Mononuclear cell (primary cell): ENCODE results near the gene CORO2A. TPM values are rescaled to one million over a fixed set of nuclear protein-coding genes. Genes with fewer than 3 reads are reported as not detected.
A peak's percentile ranks its signal among the peaks of the same experiment; 100 is the strongest.
"Not testable (repeated sequence)": the region's sequence is repeated elsewhere in the genome, so short reads cannot be mapped to it uniquely, and the experiment has no call there.

Experiments
- H3K27me3 ChIP-seq: 2 replicates; pipeline ENCODE4 v1.6.0; 2011; ENCODE audit warnings: low read length, control low read depth; ENCODE audit not compliant: insufficient read depth
- H3K4me1 ChIP-seq: 2 replicates; pipeline ENCODE4 v1.5.1; 2011; ENCODE audit warnings: mild to moderate bottlenecking, low read length, control low read depth; ENCODE audit not compliant: insufficient read depth
- H3K4me3 ChIP-seq: 2 replicates; pipeline ENCODE4 v1.5.1; 2011; ENCODE audit warnings: mild to moderate bottlenecking, low read length, moderate library complexity
- H3K9me3 ChIP-seq: 2 replicates; pipeline ENCODE4 v1.5.1; 2011; ENCODE audit warnings: low read depth, mild to moderate bottlenecking, control low read depth, low read length
- total RNA-seq: library from RNA; depleted of rRNA; stranded (reverse); fragments of >200 nt; gene quantifications from one replicate; pipeline ENCODE4 v1.2.3, GENCODE V29; 2012

Gene CORO2A
- total RNA-seq, 1 donor = 4.6 TPM

DNA sequence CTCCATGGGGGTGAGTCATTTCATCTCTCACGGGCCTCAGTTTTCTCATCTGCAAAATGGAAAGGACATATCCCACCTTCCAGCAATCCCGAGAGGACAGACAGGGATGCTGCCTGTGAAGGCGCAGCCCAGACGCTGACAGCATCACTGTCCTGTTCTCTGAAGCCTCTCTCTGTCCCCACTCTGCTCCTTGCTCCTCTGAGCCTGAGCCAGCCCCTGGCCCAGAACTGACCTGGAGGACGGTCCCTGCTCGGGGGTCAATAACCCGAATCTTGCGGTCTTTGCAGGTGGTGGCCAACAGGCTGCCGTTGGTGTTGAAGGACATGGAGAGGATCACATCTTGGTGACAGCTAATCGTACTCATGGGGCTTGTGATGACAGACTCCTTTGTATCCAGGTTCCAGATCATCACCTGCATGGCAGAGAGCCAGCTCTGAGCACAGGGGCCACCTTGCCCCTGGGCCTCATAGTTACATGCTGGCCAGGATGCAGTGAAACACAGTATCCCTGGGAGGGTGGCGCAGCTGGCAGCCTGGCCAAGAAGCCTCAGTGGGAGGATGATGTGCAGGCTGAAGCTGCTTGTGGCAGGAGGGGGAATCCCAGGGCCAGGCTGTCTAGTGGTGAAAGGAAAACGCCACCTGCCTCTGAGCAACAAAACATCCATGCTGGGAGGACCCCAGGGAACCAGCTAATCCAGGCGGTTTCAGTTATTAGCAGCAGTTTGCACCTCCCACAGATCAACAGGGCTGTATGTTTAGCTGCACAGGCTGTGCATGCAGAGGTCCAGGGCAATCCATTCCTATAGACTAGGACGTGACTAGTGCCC lies 59.4 kb downstream of the CORO2A start:
- peaks cover 21% of the 10 kb centered on the region for H3K4me1 ChIP-seq
- H3K9me3 ChIP-seq = no peaks in the 10 kb centered on the region
- H3K27me3 ChIP-seq = no peaks in the 10 kb centered on the region
- H3K4me3 ChIP-seq = no peak overlapping the region

DNA sequence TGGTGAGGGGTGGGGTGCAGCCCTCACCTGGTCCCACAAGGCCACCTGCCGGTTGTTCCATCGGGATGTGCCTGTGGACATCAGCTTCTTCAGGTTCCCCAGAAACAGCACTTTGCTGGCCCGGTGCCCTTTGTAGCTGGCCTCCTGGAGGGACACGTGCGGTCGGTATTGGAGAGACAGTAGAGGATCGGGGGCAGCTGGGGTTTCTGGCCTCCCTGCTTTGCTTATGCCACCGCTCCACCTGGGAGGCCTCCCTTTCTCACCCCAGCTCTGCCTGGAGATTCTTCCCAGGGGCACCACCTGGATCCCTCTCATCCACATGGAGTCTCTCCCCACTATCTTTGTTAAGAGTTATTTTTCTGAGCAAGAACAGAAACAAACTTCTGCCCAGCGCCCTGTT lies 60.3 kb downstream of the CORO2A start:
- no peaks in the 10 kb centered on the region for H3K27me3 ChIP-seq
- H3K4me1 ChIP-seq = peaks cover 23% of the 10 kb centered on the region
- no peak overlapping the region for H3K4me3 ChIP-seq
- H3K9me3 ChIP-seq = no peaks in the 10 kb centered on the region

DNA sequence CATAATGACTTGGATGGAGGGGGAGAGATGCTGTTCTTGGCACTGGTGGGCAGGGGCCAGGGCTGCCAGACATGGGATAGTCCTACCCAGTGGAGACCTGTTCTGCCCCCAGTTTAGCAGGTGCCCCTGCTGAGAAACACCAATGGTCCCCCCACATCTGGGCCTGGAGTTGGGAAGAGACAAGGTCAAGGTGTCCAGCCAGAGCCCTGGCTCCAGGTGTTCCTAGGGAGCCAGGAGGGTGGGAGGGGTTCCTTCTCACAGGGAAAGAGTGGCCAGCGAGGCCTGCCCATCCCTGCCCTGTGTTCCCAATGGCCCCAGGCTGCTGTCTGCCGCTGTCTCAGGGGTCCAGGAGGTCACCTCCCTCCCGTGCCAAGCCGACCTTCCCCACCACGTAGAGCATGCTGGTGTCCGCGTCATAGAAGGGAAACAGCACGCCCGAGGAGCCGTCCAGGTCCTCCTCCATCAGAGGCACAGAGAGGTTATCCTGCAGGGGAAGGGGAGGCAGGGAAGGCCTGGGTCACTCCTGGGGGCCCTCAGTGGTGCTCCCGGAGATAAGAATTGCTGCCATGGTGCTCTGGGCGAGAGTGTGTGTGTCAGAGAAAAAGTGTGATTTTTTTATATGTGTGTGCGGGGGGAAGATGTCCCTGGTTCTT lies 61.7 kb downstream of the CORO2A start:
- H3K9me3 ChIP-seq = no peaks in the 10 kb centered on the region
- peaks cover 23% of the 10 kb centered on the region for H3K4me1 ChIP-seq
- H3K4me3 ChIP-seq = no peak overlapping the region
- no peaks in the 10 kb centered on the region for H3K27me3 ChIP-seq

DNA sequence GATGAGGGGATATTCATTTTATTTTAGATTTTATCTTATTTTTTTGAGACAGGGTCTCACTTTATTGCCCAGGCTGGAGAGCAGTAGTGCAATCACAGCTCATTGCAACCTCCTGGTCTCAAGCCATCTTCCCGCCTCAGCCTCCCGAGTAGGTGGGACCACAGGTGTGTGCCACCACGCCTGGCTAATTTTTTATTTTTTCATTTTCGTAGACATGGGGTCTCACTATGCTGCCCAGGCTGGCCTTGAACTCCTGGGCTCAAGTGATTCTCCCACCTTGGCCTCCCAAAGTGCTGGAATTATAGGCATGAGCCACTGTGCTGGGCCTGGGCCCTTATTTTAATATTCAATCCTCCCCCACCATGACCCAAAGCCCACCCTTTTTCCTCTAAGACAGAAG lies 62.4 kb downstream of the CORO2A start:
- H3K27me3 ChIP-seq, H3K4me3 ChIP-seq, H3K9me3 ChIP-seq: not testable (repeated sequence)
- peaks cover 23% of the 10 kb centered on the region for H3K4me1 ChIP-seq

DNA sequence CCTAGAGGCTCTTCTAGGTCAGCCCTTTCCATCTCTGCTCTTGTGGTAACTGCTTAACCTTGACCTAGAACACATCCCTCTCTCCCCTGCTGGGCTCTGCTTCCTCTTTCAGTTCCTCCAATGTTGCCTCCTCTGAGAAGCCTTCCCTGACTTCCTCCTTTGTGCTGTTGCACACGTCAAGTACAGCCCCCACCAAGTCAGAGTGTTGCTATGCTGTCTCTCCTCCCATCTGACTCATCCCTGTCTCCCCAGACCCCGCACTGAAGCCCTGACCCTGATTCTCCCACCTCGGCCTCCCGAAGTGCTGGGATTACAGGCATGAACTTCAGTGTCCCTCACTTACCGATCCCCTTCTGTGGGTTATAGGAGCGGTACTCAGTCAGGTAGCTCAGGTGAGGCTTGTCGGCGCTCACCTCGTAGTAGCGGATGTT lies 63.0 kb downstream of the CORO2A start:
- no peaks in the 10 kb centered on the region for H3K9me3 ChIP-seq
- H3K4me1 ChIP-seq = peaks cover 23% of the 10 kb centered on the region
- no peaks in the 10 kb centered on the region for H3K27me3 ChIP-seq
- H3K4me3 ChIP-seq = no peak overlapping the region

DNA sequence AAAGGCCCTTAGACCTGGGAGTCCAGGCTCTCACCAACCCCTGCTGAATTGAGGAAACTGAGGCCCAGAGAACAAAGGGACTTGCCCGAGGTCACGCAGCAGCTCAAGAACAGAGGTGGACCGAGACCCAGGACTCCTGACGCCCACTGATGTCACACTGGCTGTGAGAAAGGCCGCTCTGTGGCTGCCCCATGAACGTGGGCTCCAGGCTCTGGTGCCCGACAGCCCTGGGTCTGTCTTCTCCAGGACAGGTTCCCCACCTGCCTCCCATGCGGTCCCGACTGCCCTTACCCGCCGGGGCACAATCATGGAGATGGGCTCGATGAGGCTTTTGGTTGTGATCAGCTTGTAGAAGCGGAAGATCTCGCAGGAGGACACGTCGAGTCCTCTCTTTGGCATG lies 64.1 kb downstream of the CORO2A start:
- H3K27me3 ChIP-seq = no peaks in the 10 kb centered on the region
- no peaks in the 10 kb centered on the region for H3K9me3 ChIP-seq
- no peak overlapping the region for H3K4me3 ChIP-seq
- H3K4me1 ChIP-seq = peaks cover 23% of the 10 kb centered on the region

DNA sequence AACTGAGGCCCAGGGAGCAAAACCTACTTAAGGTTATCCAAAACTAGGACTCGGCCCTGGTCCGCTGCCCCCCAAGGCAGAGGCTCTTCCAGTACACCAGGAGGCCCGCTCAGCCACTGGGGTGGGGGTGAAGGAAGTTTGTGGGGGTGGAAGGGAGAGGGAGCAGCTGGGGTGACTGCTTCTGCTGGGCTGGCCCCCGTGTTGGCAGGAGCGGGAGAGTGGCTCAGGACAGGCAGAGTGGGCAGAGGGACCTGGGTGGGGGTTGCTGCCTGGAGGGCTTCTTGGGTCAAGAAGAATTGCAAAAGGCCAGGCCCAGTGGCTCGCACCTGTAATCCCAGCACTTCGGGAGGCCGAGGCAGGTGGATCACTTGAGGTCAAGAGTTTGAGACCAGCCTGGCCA lies 65.2 kb downstream of the CORO2A start:
- Histone ChIP-seq H3K4me3 (no peak overlapping the region), H3K4me1 (peaks cover 23% of the 10 kb centered on the region), H3K27me3 (no peaks in the 10 kb centered on the region), H3K9me3 (no peaks in the 10 kb centered on the region)

DNA sequence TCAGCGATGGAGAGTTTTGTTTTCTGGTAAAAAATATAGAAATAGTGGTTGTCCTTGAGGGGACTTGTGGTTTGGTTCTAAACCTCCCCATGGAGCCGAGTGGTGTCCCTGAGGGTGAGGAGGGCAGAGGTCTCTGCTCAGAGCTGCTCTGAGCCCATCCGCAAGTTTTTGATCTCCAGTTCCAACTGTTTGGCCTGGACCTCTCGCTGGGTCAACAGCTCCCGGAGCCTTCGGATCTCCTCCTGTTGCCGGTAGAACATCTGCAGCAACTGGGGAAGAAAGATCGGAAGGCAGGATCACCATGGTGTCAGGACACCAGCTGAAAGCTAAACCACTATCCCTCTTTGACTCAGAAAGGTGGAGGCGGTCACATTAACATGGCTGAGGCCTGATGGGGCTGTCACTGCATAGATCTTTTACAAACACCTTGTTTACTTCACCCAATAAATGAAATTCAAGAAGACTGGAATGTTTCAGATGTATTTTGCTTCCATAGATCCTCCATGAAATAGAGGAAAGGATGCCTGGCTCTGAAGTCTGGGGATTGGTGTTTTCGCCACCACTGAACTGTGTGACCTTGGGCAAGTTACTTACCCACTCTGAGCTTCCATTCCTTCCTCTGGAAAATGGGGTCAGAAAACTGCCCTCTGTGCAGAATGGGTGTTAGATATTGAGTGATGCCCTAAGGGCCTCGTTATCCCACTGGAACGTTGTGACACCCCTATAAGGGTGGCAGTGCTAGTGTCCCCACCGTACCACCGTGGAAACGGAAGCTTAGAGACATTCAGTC lies 67.6 kb downstream of the CORO2A start:
- Histone ChIP-seq H3K4me1 (peaks cover 41% of the 10 kb centered on the region), H3K4me3 (no peak overlapping the region), H3K9me3 (no peaks in the 10 kb centered on the region), H3K27me3 (no peaks in the 10 kb centered on the region)

DNA sequence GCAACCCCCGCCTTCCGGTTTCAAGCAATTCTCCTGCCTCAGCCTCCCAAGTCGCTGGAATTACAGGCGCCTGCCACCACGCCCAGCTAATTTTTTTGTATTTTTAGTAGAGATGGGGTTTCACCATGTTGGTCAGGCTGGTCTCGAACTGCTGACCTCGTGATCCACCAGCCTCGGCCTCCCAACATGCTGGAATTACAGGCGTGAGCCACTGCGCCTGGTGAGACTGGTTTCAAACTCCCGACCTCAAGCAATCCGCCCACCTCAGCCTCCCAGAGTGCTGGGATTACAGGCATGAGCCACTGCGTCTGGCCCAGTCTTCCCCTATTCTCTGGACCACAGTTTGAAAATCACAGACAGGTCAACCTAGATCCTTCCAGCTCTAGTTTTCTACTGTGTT lies 68.3 kb downstream of the CORO2A start:
- not testable (repeated sequence) for H3K9me3 ChIP-seq, H3K27me3 ChIP-seq, H3K4me3 ChIP-seq
- H3K4me1 ChIP-seq = peaks cover 41% of the 10 kb centered on the region

DNA sequence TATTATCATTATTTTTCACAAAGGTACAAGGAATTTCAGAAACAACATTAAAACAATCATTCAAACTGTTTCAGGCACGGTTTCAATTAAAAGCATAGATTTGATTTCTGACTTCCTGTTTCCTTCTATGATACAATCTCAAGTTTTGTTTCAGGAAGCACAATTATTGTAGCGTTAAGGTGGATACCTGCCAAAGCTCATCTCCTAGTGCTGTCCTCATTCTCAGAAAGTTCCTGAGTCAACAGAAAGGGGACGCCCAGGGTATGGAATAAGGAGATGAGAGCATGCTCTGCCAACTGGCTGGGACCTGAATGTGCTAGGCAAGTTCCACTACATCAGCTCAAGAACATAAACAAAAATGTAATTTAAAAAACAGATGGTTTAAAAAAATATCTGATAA lies 71.4 kb downstream of the CORO2A start:
- no peak overlapping the region for H3K4me3 ChIP-seq

DNA sequence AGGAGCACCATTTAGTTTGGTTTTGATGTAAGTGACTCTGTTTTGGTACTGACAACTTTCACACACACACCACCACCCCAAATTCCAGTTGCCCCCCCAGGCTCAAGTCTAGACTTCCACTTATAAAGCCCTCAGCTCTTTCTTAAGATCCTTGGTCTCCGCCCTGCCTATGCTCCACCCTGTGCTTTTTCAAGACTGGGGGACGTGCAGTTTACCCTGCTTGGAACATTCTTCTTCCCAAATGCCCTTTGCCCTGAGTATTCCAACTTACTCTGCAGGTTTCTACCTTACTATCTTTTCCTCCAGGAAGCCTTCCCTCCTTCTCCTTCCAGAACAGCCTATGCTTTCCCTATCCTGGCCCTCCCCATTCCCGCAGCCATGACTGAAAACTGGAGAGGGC lies 72.0 kb downstream of the CORO2A start:
- H3K4me3 ChIP-seq = no peak overlapping the region
- no peaks in the 10 kb centered on the region for H3K27me3 ChIP-seq
- no peaks in the 10 kb centered on the region for H3K9me3 ChIP-seq
- peaks cover 52% of the 10 kb centered on the region for H3K4me1 ChIP-seq

More for the DNA sequence above, 71.4 kb downstream of the CORO2A start:
- no peaks in the 10 kb centered on the region for H3K27me3 ChIP-seq
- peaks cover 52% of the 10 kb centered on the region for H3K4me1 ChIP-seq
- no peaks in the 10 kb centered on the region for H3K9me3 ChIP-seq

DNA sequence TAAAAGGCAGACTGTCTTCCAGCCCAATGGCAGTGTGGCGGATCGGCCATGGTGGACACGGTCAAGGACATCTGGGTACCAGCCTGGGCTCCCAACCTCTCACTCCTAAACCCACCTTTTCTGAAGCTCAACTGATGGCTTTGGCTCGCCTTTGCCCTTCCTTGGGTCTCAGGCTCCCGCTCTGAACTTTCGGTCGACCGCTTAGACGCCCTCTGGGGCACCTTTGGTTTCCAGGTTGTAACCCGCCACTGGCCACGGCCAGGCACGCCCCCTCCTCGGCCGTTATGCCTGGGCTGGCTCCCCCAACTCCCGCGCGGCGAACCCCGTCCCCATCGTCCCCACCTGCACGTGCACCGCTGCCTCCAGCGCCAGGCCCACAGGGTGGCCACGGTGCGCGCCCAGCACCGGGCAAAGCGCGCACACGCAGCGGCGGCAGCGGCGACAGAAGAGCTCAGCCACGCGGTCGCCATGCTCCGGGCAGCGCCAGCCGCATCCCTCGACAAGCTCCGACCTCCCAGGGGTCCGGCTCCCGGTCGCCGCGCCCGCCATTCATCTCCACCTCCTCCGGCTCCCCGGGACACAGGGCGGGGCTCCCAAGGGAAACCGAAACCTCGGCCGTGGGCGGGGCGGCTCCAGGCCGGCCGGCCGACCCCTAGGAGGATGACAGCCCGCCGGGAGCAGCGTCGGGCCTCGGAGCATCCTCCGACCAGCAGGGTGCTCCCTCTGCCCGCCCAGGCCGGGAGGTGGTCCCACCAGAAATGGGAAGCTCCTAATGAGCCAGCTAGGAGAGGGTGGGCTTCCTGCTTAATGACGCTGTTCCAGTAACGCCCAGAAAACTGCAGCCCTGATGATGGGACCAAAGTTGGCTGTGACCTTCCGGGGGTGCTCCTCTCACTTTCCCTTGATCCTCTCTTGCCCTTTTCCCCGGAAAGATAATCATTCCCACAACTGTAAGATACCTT lies 73.5 kb downstream of the CORO2A start, which contains the start of gene TRIM14:
TRIM14 (minus strand) TSS at position 583 of the 962 bp plus-strand sequence; CDS start at position 549, 34 bp downstream.
- no peaks in the 10 kb centered on the region for H3K27me3 ChIP-seq
- H3K4me1 ChIP-seq = peaks cover 52% of the 10 kb centered on the region
- H3K9me3 ChIP-seq = no peaks in the 10 kb centered on the region
- peak within 1 kb of the TSS; percentile 83 for H3K4me3 ChIP-seq

DNA sequence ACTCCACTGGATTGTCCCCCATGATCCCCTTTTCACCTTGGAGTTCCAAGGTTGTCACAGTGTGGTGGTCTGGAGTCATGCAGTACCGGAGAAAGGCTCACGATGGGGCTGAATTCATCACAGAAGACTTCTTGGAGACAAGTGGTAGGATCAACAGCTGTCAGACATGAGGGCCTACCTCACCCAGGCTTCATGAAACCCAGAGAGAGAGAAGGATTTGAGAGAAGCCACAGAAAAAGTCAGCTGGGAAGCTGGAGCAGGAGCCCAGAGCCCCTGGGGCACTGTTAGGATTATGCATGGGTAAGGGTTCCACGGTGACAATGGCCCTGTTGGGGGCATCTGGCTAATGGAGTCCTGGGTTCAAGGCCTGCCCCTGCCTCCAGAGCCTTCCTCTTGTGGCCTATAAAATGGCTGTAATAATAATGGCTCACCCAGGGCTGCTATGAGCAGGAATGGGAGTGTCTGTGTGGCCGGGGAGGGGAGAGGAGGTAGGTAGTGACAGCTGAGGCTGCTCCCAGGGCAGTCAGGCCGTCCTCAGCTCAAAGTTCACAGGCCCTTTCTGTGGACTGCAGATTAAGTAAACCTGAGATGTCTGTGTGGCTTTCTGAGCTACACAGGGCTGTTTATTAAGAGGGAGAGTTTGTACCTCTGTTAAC lies 74.3 kb downstream of the CORO2A start:
- no peaks in the 10 kb centered on the region for H3K27me3 ChIP-seq
- peaks cover 57% of the 10 kb centered on the region for H3K4me1 ChIP-seq
- peak overlapping the region; percentile 83 for H3K4me3 ChIP-seq
- H3K9me3 ChIP-seq = no peaks in the 10 kb centered on the region

DNA sequence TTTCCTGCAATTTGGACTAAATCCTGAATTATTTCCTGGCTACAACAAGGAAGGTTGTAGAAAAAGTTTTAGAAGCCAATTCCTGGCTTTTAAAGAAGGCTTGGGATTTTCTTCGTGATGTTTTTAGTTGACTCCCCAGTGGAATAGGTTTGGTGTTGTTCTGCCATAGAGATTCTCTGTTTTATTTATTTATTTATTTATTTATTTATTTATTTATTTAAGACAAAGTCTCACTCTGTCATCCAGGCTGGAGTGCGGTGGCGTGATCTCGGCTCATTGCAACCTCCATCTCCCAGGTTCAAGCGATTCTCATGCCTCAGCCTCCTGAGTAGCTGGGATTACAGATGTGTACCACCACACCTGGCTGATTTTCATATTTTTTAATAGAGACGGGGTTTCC lies 75.3 kb downstream of the CORO2A start:
- not testable (repeated sequence) for H3K9me3 ChIP-seq, H3K27me3 ChIP-seq, H3K4me3 ChIP-seq
- peaks cover 66% of the 10 kb centered on the region for H3K4me1 ChIP-seq
